ENCODE measurements around the gene GPN3. TPM values are rescaled to one million over a fixed set of nuclear protein-coding genes. Genes with fewer than 3 reads are reported as not detected.

Gene GPN3
- total RNA-seq, 3 donors from 2014 or later (not counting 1 experiment from before 2014, with no cell fraction given): 4.7 to 10.4 (median 6.1) TPM

GRCh38 chr12:110453569-110454296 lies 14.3 kb downstream of the GPN3 start:
- Histone ChIP-seq H3K27ac (ENCODE audit: low read length) (no peak overlapping the region), H3K9me3 (ENCODE audit: control insufficient read depth, insufficient read depth, low read length) (no peaks in the 10 kb centered on the region), H3K4me1 (ENCODE audit: control insufficient read depth, insufficient read depth, low read length) (peaks cover 13% of the 10 kb centered on the region), H3K4me3 (ENCODE audit: low read length) (no peak overlapping the region), H3K36me3 (ENCODE audit: control insufficient read depth, insufficient read depth, low read length) (peaks cover 15% of the 10 kb centered on the region), H3K27me3 (ENCODE audit: control insufficient read depth, insufficient read depth, low read length) (no peaks in the 10 kb centered on the region)
- TF ChIP-seq, protein P1, sequence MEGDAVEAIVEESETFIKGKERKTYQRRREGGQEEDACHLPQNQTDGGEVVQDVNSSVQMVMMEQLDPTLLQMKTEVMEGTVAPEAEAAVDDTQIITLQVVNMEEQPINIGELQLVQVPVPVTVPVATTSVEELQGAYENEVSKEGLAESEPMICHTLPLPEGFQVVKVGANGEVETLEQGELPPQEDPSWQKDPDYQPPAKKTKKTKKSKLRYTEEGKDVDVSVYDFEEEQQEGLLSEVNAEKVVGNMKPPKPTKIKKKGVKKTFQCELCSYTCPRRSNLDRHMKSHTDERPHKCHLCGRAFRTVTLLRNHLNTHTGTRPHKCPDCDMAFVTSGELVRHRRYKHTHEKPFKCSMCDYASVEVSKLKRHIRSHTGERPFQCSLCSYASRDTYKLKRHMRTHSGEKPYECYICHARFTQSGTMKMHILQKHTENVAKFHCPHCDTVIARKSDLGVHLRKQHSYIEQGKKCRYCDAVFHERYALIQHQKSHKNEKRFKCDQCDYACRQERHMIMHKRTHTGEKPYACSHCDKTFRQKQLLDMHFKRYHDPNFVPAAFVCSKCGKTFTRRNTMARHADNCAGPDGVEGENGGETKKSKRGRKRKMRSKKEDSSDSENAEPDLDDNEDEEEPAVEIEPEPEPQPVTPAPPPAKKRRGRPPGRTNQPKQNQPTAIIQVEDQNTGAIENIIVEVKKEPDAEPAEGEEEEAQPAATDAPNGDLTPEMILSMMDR (IDR thresholded peaks at IDR 0.05): no peak
- intact Hi-C loops (cut with micrococcal nuclease): no loop called here
- WGBS (ENCODE audit: insufficient coverage): 93% methylated on average over 2 of the region's 4 CpGs
- H3K9me3 Mint-ChIP-seq: no peaks in the 10 kb centered on the region
- H3K27me3 Mint-ChIP-seq (ENCODE audit: low read depth in 2 of 2): no peaks in the 10 kb centered on the region
- ATAC-seq: no peak
- DNase-seq: no peak
- no peak overlapping the region for H3K27ac Mint-ChIP-seq
- H3K36me3 Mint-ChIP-seq: no peaks in the 10 kb centered on the region
- H3K4me1 Mint-ChIP-seq: peaks cover 23% of the 10 kb centered on the region in 2 donors
- H3K4me3 Mint-ChIP-seq: no peak overlapping the region

GRCh38 chr12:110451263-110451662 lies 16.8 kb downstream of the GPN3 start:
- Histone ChIP-seq H3K27ac (ENCODE audit: low read length) (no peak overlapping the region), H3K4me3 (ENCODE audit: low read length) (no peak overlapping the region), H3K9me3 (ENCODE audit: control insufficient read depth, insufficient read depth, low read length) (no peaks in the 10 kb centered on the region), H3K4me1 (ENCODE audit: control insufficient read depth, insufficient read depth, low read length) (peaks cover 29% of the 10 kb centered on the region), H3K36me3 (ENCODE audit: control insufficient read depth, insufficient read depth, low read length) (peaks cover 15% of the 10 kb centered on the region), H3K27me3 (ENCODE audit: control insufficient read depth, insufficient read depth, low read length) (no peaks in the 10 kb centered on the region)
- TF ChIP-seq, protein P1 (IDR thresholded peaks at IDR 0.05): no peak
- WGBS (ENCODE audit: insufficient coverage): 61% methylated on average over 1 of the region's 1 CpG
- no peak for DNase-seq
- Mint-ChIP-seq H3K9me3 (no peaks in the 10 kb centered on the region), H3K27me3 (ENCODE audit: low read depth in 2 of 2) (no peaks in the 10 kb centered on the region), H3K4me3 (peak overlapping the region; percentile 100), H3K27ac (peak overlapping the region; percentile 99), H3K4me1 (peaks cover 32 to 33% of the 10 kb centered on the region in 2 donors), H3K36me3 (no peaks in the 10 kb centered on the region)
- no peak for ATAC-seq
- intact Hi-C loops (cut with micrococcal nuclease): no loop called here

- H3K36me3 ChIP-seq (ENCODE audit: control insufficient read depth, insufficient read depth, low read length): peaks cover 15% of the 10 kb centered on the region
- DNase-seq (peak; percentile 92 to 98), ATAC-seq (peak; percentile 95 to 98 (median 96))
- Mint-ChIP-seq H3K4me1 (peaks cover 38 to 39% of the 10 kb centered on the region in 2 donors), H3K27me3 (ENCODE audit: low read depth in 2 of 2) (no peaks in the 10 kb centered on the region), H3K9me3 (no peaks in the 10 kb centered on the region), H3K4me3 (peak within 1 kb of the TSS; percentile 100), H3K27ac (peak within 1 kb of the TSS; percentile 99), H3K36me3 (peaks cover 6% of the 10 kb centered on the region)
- intact Hi-C loops (cut with micrococcal nuclease): loop anchor here (1.0 kb wide), 6 partner anchors 18 to 438 kb away; partner anchors contain the start of genes FAM216A and GPN3
- peak within 1 kb of the TSS; percentile 97 for H3K27ac ChIP-seq (ENCODE audit: low read length)
- peaks cover 29% of the 10 kb centered on the region for H3K4me1 ChIP-seq (ENCODE audit: control insufficient read depth, insufficient read depth, low read length)
- WGBS (ENCODE audit: insufficient coverage): under 1% methylated on average over 51 of the region's 51 CpGs
- no peaks in the 10 kb centered on the region for H3K27me3 ChIP-seq (ENCODE audit: control insufficient read depth, insufficient read depth, low read length)
- H3K9me3 ChIP-seq (ENCODE audit: control insufficient read depth, insufficient read depth, low read length): no peaks in the 10 kb centered on the region
- H3K4me3 ChIP-seq (ENCODE audit: low read length): peak within 1 kb of the TSS; percentile 97
- TF ChIP-seq, protein P1 (IDR thresholded peaks at IDR 0.05): peak; percentile 77
These were observed 18.1 kb downstream of the GPN3 start, which contains the start of gene ARPC3 for GRCh38 chr12:110449799-110450497. ARPC3 (minus strand) TSS chr12:110450337; CDS start chr12:110450260, 77 bp downstream.

Measured in natural killer cell (primary cell).